HL-60/S4 (cell line): ENCODE measurements around the gene HSD17B8.

Experiments
- in situ Hi-C: fragments of 300-500 bp; cut with MboI; formaldehyde crosslinking; loops from 2 replicates; pipeline ENCODE4 v1.14.3; 2022; ENCODE audit warnings: low sequenced_read_pairs

HSD17B8 gene

GRCh38 chr6:33204415-33205190 lies at the start of gene HSD17B8:
HSD17B8 (plus strand) TSS chr6:33204655; CDS start chr6:33204669, 14 bp downstream.
- in situ Hi-C loops, result no loop called here

- in situ Hi-C loops, result no loop called here
These were observed 47.9 kb upstream of the HSD17B8 start for GRCh38 chr6:33156561-33156960.

GRCh38 chr6:33156964-33157363 lies 47.5 kb upstream of the HSD17B8 start:
- in situ Hi-C loops, result no loop called here

GRCh38 chr6:33160096-33160495 lies 44.4 kb upstream of the HSD17B8 start:
- in situ Hi-C loops, result no loop called here

- in situ Hi-C loops, result no loop called here
These were observed 43.6 kb upstream of the HSD17B8 start for GRCh38 chr6:33160728-33161344.

GRCh38 chr6:33161354-33162331 lies 42.8 kb upstream of the HSD17B8 start:
- in situ Hi-C loops, result no loop called here

GRCh38 chr6:33163540-33163939 lies 40.9 kb upstream of the HSD17B8 start:
- in situ Hi-C loops, result no loop called here

- in situ Hi-C loops, result no loop called here
These were observed 40.3 kb upstream of the HSD17B8 start for GRCh38 chr6:33164176-33164575.

GRCh38 chr6:33164665-33165373 lies 39.6 kb upstream of the HSD17B8 start:
- in situ Hi-C loops, result no loop called here

GRCh38 chr6:33165581-33166258 lies 38.7 kb upstream of the HSD17B8 start:
- in situ Hi-C loops, result no loop called here

GRCh38 chr6:33166363-33166762 lies 38.1 kb upstream of the HSD17B8 start:
- in situ Hi-C loops, result no loop called here

- in situ Hi-C loops, result no loop called here
These were observed 37.6 kb upstream of the HSD17B8 start for GRCh38 chr6:33166811-33167210.

- in situ Hi-C loops, result no loop called here
These were observed 36.8 kb upstream of the HSD17B8 start for GRCh38 chr6:33167374-33168283.

- in situ Hi-C loops, result no loop called here
These were observed 36.2 kb upstream of the HSD17B8 start for GRCh38 chr6:33168284-33168601.

GRCh38 chr6:33168639-33169038 lies 35.8 kb upstream of the HSD17B8 start:
- in situ Hi-C loops, result no loop called here

- in situ Hi-C loops, result no loop called here
These were observed 34.9 kb upstream of the HSD17B8 start for GRCh38 chr6:33169291-33170175.

- in situ Hi-C loops, result no loop called here
These were observed 34.1 kb upstream of the HSD17B8 start for GRCh38 chr6:33170176-33171015.
